ENCODE measurements around the gene LAMC3. TPM values are rescaled to one million over a fixed set of nuclear protein-coding genes. Genes with fewer than 3 reads are reported as not detected.

The LAMC3 gene
- total RNA-seq, 1 donor from 2014 or later, result 0.20 TPM

DNA sequence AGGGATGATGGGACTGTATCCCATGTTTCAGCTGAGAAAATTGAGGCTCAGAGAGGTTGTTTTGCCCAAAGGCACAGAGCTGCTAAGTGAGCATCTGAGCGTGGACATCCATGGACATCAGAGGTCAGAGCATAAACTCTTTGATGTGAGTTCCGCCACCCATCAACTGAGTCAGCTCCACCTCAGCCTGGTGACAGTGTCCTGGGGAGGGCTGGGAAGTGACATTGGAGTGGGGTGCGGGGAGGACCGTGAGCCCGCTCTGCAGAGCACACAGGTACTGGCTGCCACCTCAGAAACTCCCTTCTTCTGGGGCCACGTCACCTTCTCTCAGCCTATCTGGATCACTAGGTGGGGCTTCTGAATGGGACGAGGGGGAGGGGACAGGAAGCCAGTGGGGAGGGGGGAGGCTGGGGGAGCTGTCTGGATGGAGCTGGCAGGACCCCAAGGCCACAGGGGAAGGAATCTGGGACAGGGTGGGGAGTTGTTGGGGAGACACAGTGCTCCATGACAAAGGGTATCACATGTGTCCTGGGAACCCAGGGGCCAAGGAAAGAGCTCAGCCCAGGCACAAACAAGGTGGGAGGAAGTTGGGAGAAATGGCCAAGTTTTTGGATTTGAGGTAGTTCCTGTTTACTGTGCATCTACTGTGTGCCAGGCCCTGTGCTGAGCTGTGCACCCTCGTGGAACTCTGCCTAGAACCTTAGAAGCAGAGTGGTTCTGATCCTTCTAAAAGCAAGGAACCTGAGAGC, 2.5 kb downstream of the LAMC3 start:
- DNase-seq (ENCODE audit: low read depth), result no peak
- Mint-ChIP-seq H3K27ac (ENCODE audit: unreplicated experiment) (no peak overlapping the region), H3K27me3 (ENCODE audit: low read depth, unreplicated experiment) (peaks cover 38% of the 10 kb centered on the region), H3K9me3 (ENCODE audit: unreplicated experiment) (peaks cover 1% of the 10 kb centered on the region), H3K4me1 (ENCODE audit: low read depth, unreplicated experiment) (peaks cover 6% of the 10 kb centered on the region), H3K36me3 (ENCODE audit: low read depth, unreplicated experiment) (no peaks in the 10 kb centered on the region), H3K4me3 (ENCODE audit: unreplicated experiment) (no peak overlapping the region)
- Histone ChIP-seq H3K27me3 (ENCODE audit: insufficient read depth, low read length) (peaks cover 19% of the 10 kb centered on the region), H3K9ac (ENCODE audit: low read length) (no peak overlapping the region), H3K79me2 (ENCODE audit: insufficient read depth, low read length) (no peaks in the 10 kb centered on the region), H3K4me2 (ENCODE audit: low read length) (no peak overlapping the region), H4K20me1 (ENCODE audit: insufficient read depth, low read length) (no peaks in the 10 kb centered on the region), H3K4me3 (ENCODE audit: insufficient read depth, low read depth, low read length) (no peak overlapping the region), H3K4me1 (ENCODE audit: insufficient read depth, low read length) (no peaks in the 10 kb centered on the region), H3K27ac (ENCODE audit: low read depth, low read length) (no peak overlapping the region), H3K36me3 (ENCODE audit: insufficient read depth, low read length) (no peaks in the 10 kb centered on the region), H2AFZ (ENCODE audit: low read depth, low read length) (no peak overlapping the region), H3K9me3 (ENCODE audit: insufficient read depth, low read depth, low read length) (peaks cover 3% of the 10 kb centered on the region)
- TF ChIP-seq, protein P1, sequence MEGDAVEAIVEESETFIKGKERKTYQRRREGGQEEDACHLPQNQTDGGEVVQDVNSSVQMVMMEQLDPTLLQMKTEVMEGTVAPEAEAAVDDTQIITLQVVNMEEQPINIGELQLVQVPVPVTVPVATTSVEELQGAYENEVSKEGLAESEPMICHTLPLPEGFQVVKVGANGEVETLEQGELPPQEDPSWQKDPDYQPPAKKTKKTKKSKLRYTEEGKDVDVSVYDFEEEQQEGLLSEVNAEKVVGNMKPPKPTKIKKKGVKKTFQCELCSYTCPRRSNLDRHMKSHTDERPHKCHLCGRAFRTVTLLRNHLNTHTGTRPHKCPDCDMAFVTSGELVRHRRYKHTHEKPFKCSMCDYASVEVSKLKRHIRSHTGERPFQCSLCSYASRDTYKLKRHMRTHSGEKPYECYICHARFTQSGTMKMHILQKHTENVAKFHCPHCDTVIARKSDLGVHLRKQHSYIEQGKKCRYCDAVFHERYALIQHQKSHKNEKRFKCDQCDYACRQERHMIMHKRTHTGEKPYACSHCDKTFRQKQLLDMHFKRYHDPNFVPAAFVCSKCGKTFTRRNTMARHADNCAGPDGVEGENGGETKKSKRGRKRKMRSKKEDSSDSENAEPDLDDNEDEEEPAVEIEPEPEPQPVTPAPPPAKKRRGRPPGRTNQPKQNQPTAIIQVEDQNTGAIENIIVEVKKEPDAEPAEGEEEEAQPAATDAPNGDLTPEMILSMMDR (IDR thresholded peaks at IDR 0.05; ENCODE audit: insufficient read depth, low read depth, low read length), result no peak
- no peak for TF ChIP-seq EZH2 (IDR thresholded peaks at IDR 0.05; ENCODE audit: insufficient read depth, low read length)
- FAIRE-seq, result no peak

DNA sequence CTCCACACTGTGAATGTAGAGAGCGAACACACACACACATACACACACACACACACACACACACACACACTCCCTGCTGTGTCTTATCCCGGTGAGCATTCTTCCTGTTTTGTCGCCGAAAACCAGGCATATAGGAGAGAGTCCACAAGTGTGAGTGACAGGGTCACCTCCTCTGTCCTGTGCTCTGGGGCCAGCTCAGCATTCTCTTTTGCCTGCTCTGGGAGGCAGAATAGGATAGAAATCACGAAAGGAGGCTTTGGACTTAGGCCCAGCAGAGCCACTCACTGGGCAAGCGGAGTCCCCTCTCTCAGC, 3.0 kb downstream of the LAMC3 start:
- H3K4me2 ChIP-seq (ENCODE audit: low read length), result no peak overlapping the region
- peaks cover 34% of the 10 kb centered on the region for H3K27me3 Mint-ChIP-seq (ENCODE audit: low read depth, unreplicated experiment)
- H3K27ac Mint-ChIP-seq (ENCODE audit: unreplicated experiment), result no peak overlapping the region
- no peaks in the 10 kb centered on the region for H3K4me1 ChIP-seq (ENCODE audit: insufficient read depth, low read length)
- DNase-seq (ENCODE audit: low read depth), result no peak
- no peak overlapping the region for H3K4me3 ChIP-seq (ENCODE audit: insufficient read depth, low read depth, low read length)
- no peaks in the 10 kb centered on the region for H4K20me1 ChIP-seq (ENCODE audit: insufficient read depth, low read length)
- H2AFZ ChIP-seq (ENCODE audit: low read depth, low read length), result no peak overlapping the region
- H3K4me1 Mint-ChIP-seq (ENCODE audit: low read depth, unreplicated experiment), result peaks cover 2% of the 10 kb centered on the region
- H3K36me3 Mint-ChIP-seq (ENCODE audit: low read depth, unreplicated experiment), result no peaks in the 10 kb centered on the region
- peaks cover 3% of the 10 kb centered on the region for H3K9me3 ChIP-seq (ENCODE audit: insufficient read depth, low read depth, low read length)
- H3K36me3 ChIP-seq (ENCODE audit: insufficient read depth, low read length), result no peaks in the 10 kb centered on the region
- peaks cover 2% of the 10 kb centered on the region for H3K9me3 Mint-ChIP-seq (ENCODE audit: unreplicated experiment)
- TF ChIP-seq, protein P1 (IDR thresholded peaks at IDR 0.05; ENCODE audit: insufficient read depth, low read depth, low read length), result no peak
- TF ChIP-seq EZH2 (IDR thresholded peaks at IDR 0.05; ENCODE audit: insufficient read depth, low read length), result no peak
- H3K27ac ChIP-seq (ENCODE audit: low read depth, low read length), result no peak overlapping the region
- no peak overlapping the region for H3K4me3 Mint-ChIP-seq (ENCODE audit: unreplicated experiment)
- H3K9ac ChIP-seq (ENCODE audit: low read length), result no peak overlapping the region
- H3K27me3 ChIP-seq (ENCODE audit: insufficient read depth, low read length), result peaks cover 22% of the 10 kb centered on the region
- no peak for FAIRE-seq
- H3K79me2 ChIP-seq (ENCODE audit: insufficient read depth, low read length), result no peaks in the 10 kb centered on the region

DNA sequence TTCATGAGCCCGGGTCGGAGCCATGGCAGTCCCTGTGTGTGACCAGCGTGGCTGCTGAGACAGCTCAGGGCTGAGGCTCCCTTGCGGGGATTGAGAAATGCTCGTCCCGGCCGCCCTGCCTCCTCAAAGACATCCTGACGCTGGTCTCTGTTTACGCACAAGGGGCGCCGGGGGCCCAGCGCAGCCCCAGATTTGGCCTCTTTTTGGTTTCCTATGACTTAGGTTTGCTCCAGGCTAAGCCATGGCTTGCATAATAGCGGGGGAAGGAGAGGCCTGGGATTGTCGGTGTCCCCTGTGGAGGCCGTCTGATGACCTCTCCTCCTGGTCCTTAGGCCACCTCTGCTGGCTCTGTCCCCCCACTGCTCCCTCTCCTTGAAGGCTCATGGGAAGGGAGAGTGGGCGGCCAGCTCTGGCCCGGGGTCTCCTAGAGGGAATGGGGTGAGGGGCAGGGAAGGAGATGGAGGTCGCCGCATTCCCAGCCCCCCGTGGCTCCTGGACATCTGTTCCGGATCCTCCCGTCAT, 3.5 kb downstream of the LAMC3 start:
- no peak for DNase-seq (ENCODE audit: low read depth)
- no peak overlapping the region for H3K4me3 ChIP-seq (ENCODE audit: insufficient read depth, low read depth, low read length)
- no peak overlapping the region for H3K27ac ChIP-seq (ENCODE audit: low read depth, low read length)
- no peaks in the 10 kb centered on the region for H4K20me1 ChIP-seq (ENCODE audit: insufficient read depth, low read length)
- peaks cover 24% of the 10 kb centered on the region for H3K27me3 ChIP-seq (ENCODE audit: insufficient read depth, low read length)
- no peak for FAIRE-seq
- Mint-ChIP-seq H3K4me3 (ENCODE audit: unreplicated experiment) (no peak overlapping the region), H3K9me3 (ENCODE audit: unreplicated experiment) (peaks cover 4% of the 10 kb centered on the region), H3K27ac (ENCODE audit: unreplicated experiment) (no peak overlapping the region), H3K36me3 (ENCODE audit: low read depth, unreplicated experiment) (no peaks in the 10 kb centered on the region), H3K4me1 (ENCODE audit: low read depth, unreplicated experiment) (peaks cover 1% of the 10 kb centered on the region), H3K27me3 (ENCODE audit: low read depth, unreplicated experiment) (peaks cover 32% of the 10 kb centered on the region)
- no peak overlapping the region for H3K4me2 ChIP-seq (ENCODE audit: low read length)
- H3K36me3 ChIP-seq (ENCODE audit: insufficient read depth, low read length), result no peaks in the 10 kb centered on the region
- no peak overlapping the region for H2AFZ ChIP-seq (ENCODE audit: low read depth, low read length)
- no peaks in the 10 kb centered on the region for H3K4me1 ChIP-seq (ENCODE audit: insufficient read depth, low read length)
- no peak for TF ChIP-seq EZH2 (IDR thresholded peaks at IDR 0.05; ENCODE audit: insufficient read depth, low read length)
- TF ChIP-seq, protein P1 (IDR thresholded peaks at IDR 0.05; ENCODE audit: insufficient read depth, low read depth, low read length), result no peak
- peaks cover 3% of the 10 kb centered on the region for H3K9me3 ChIP-seq (ENCODE audit: insufficient read depth, low read depth, low read length)
- H3K79me2 ChIP-seq (ENCODE audit: insufficient read depth, low read length), result no peaks in the 10 kb centered on the region
- no peak overlapping the region for H3K9ac ChIP-seq (ENCODE audit: low read length)

Measured in astrocyte (in vitro differentiated cells and primary cell).